LNCAP (cell line): ENCODE data around the gene ATP13A2.

Source experiments
- TF ChIP-seq, protein P1 (sequence below): fragments of 450-650 bp; IDR thresholded peaks from 2 replicates; pipeline ENCODE4 v1.5.1; 2017; ENCODE audit warnings: mild to moderate bottlenecking

Gene ATP13A2

DNA sequence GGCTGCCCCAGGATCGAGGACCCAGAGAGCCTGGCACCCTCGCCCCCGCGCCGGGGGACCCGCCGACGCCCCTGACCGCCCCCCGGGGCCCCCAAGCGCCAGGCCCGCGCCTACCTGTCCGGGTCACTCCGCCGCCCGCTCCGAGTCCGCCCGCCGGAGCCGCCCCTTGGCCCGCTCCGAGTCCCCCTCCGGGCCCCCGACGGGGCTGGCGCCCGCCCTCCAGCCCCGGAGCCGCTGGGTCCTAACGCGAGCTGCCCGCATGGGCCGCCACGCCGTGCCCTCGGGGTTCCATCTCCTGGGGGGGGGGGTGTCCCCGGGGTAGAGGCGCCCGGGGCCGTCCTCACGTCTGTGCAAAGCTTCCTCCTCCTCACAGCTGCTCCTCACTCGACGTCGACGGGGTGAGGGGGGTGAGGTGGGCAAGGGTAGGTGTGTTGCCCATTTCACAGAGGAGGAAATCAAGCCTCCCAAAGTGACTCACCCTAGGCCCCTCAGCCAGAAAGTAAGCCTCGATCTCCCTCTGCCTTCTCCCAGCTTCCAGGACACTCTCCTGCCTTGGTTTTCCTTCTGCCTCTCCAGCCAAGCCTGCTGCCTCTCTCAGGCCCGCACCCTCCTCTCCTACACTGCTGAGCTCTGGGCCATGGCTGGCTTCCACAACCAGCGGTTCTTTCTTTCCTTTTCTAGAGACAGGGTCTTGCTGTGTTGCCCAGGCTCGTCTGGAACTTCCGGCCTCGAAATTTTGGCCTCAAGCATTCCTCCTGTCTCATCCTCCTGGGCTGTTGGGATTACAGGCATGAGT is 31.1 kb downstream of the ATP13A2 start, which contains the start of gene MFAP2:
TSS of gene MFAP2 (minus strand) at position 148 of the 796 bp plus-strand sequence. CDS start 2,347 bp downstream, outside the sequence.
- TF ChIP-seq, protein P1, sequence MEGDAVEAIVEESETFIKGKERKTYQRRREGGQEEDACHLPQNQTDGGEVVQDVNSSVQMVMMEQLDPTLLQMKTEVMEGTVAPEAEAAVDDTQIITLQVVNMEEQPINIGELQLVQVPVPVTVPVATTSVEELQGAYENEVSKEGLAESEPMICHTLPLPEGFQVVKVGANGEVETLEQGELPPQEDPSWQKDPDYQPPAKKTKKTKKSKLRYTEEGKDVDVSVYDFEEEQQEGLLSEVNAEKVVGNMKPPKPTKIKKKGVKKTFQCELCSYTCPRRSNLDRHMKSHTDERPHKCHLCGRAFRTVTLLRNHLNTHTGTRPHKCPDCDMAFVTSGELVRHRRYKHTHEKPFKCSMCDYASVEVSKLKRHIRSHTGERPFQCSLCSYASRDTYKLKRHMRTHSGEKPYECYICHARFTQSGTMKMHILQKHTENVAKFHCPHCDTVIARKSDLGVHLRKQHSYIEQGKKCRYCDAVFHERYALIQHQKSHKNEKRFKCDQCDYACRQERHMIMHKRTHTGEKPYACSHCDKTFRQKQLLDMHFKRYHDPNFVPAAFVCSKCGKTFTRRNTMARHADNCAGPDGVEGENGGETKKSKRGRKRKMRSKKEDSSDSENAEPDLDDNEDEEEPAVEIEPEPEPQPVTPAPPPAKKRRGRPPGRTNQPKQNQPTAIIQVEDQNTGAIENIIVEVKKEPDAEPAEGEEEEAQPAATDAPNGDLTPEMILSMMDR: no peak

DNA sequence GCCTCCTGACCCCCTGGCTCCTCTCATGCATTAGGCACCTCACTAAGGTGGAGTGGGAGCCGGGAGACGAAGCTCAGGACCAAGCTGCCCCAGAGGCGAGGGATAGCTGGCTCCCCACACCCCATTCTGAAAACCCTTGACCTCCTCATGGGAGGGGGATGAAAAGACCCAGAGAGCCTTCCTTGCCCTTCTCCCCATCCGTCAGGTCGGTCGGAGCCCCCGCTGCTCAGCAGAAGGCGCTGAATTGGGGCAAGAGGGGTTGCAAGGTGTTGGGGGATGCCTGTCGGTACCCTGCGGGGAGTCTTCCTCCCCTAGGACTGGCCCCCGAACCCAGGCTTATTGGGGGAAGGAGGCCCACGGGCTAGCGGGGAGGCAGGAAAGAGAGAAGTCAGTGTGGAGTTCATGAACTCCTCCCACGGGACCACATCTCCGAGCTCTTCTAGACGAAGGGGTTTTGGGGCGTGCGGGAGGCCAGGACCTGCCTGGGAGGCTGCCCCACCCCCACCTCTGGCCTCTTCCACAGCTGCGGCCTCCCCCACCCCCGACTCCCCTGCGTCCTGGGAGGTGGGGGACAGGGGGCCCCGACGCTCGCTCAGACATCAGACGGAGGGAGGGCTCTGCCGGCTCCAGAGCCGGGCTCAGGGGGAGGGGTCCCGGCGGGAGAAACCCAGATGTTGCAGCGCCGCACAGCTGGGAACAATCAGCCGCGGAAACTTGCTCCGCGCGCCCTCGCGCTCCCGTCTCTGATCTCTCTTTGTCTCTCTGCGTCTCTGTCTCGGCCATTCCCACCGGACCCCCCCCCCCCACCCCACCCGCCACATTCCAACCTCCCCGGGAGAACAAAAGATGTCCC is 32.0 kb downstream of the ATP13A2 start:
- TF ChIP-seq, protein P1: no peak

DNA sequence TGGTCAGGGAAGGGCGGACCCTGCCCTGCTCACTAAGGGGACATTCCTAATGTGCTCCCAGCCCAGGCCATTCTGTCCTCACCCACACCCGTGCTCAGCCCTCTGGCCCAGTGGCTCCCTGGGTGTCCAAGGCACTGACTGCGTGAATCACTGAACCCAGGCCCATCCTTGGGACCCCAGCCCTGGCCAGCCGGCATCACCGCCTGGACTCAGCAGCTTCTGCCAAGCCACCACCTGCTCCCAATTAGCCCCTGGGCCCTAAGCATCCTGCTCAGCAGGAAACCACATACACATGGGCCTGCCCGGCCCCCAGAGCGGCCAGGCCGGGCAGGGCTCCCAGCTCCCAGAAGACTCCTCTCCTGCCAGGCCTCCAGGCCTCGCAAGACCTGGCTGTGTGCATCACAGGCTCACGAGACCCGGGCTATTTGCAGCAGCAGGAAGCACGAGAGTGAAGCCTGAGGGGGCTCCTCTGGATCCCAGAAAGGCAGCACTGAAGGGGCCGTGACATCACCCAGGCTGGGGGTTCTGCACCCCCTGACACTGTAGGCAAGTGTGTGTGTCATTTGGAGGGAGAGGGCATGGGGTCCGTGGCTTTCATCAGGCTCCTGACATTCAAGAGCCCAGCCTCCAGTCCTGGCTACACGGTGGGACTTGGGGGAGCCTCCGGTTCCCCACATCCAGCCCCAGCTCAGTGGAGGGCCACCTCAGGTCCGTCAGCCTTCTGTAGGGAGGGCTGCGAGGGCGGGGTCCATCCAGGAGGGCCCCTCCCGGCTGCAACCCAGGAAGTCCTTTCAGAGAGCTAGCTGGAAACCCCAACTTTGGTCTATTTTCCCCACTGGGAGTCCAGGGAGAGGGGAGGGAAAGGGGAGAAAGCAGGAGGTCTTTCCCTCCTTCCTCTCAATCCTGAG is 32.9 kb downstream of the ATP13A2 start:
- TF ChIP-seq, protein P1: no peak

DNA sequence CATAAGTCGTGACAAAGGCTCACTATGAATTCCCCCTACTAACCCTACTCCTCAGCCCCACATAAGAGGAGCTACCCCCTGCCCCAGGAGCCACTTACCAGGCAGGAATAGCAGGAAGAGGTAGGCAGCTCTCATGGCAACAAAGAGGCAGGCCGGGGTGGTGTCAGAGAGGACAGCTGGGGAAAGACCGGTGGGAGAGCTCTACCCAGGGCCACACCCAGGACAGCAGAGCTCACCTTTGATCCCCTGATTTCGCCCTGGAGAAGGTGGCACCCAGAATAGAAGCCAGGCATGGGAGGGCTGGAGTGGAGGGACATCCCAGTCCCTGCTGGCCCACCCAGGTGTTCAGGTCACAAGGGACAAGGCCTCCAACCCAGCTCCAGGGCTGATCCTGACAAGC is 33.6 kb downstream of the ATP13A2 start:
- TF ChIP-seq, protein P1: no peak

- TF ChIP-seq, protein P1: no peak
Measured at GRCh38 chr1:16977377-16977776, 34.4 kb downstream of the ATP13A2 start.

GRCh38 chr1:16976966-16977365 is 34.8 kb downstream of the ATP13A2 start:
- TF ChIP-seq, protein P1: no peak

GRCh38 chr1:16975838-16976237 is 35.9 kb downstream of the ATP13A2 start:
- TF ChIP-seq, protein P1: no peak
